ENCODE measurements around the gene VOPP1. TPM values are rescaled to one million over a fixed set of nuclear protein-coding genes. Genes with fewer than 3 reads are reported as not detected.

Gene VOPP1
- total RNA-seq, 5 donors from 2014 or later (not counting 1 experiment from before 2014, with no cell fraction given), result 84.0 to 106 (median 94.8) TPM

GRCh38 chr7:55500117-55500756 is 72.1 kb downstream of the VOPP1 start:
- Histone ChIP-seq H3K36me3 (ENCODE audit: control insufficient read depth in 2 of 2, extremely low read depth in 1 of 2, insufficient read depth in 1 of 2, low read length in 1 of 2) (peaks cover 9 to 38% of the 10 kb centered on the region in 2 donors), H3K4me1 (ENCODE audit: control insufficient read depth in 1 of 2, extremely low read depth in 1 of 2, insufficient read depth in 2 of 2, low read length in 2 of 2) (peaks cover 6 to 44% of the 10 kb centered on the region in 2 experiments), H3K27ac (ENCODE audit: low read length) (no peak overlapping the region), H3K9me3 (no peaks in the 10 kb centered on the region), H3K27me3 (replicated peaks in 1 of 2; ENCODE audit: control insufficient read depth in 2 of 2, extremely low read depth in 1 of 2, insufficient read depth in 2 of 2, low read length in 1 of 2) (no peaks in the 10 kb centered on the region), H3K4me3 (ENCODE audit: control insufficient read depth in 1 of 2, extremely low read depth in 1 of 2, low read length in 1 of 2) (no peak overlapping the region)
- POLR2A ChIA-PET, result no interaction called here
- Mint-ChIP-seq H3K27me3 (no peaks in the 10 kb centered on the region), H3K36me3 (peaks cover 32% of the 10 kb centered on the region), H3K4me3 (no peak overlapping the region), H3K9me3 (no peaks in the 10 kb centered on the region), H3K4me1 (peaks cover 48 to 81% (median 70%) of the 10 kb centered on the region in 3 donors), H3K27ac (peak overlapping the region; percentile 16 to 52)
- CTCF ChIA-PET, result interaction anchor here in 1 of 2 donors (0.6 kb wide), 1 partner anchor 220 kb away, joined by 3 read pairs; no protein-coding TSS in a partner anchor
- ATAC-seq (replicated peaks in 1 of 4), result no peak
- no peak for DNase-seq
- no CpG with 5 or more reads among the region's 7 CpGs for WGBS (ENCODE audit: insufficient coverage)

DNA sequence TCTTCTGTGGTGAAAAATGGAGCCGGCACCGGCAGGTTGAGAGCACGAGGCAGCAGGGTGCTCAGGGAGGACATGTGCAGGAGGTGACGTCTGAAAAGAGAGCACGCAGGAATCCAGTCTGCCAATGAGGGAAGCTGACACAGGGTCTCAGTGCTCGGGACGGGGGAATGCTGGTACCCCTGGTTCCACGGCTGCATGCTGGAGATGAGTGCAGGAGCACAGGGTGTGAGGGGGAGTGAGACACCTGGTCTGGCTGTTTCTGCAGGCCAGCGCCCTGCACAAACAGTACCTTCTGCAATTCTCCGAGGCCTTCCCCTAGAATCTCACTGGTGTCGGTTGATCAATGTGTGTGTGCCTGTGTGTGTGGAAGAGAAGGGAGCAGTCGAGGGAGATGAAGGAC is 72.7 kb downstream of the VOPP1 start:
- no peaks in the 10 kb centered on the region for H3K9me3 ChIP-seq
- 93% methylated on average over 10 of the region's 12 CpGs for WGBS (ENCODE audit: insufficient coverage)
- ATAC-seq (replicated peaks in 1 of 4) (no peak), DNase-seq (no peak)
- peaks cover 7 to 38% of the 10 kb centered on the region in 2 donors for H3K36me3 ChIP-seq (ENCODE audit: control insufficient read depth in 2 of 2, extremely low read depth in 1 of 2, insufficient read depth in 1 of 2, low read length in 1 of 2)
- no peaks in the 10 kb centered on the region for H3K9me3 Mint-ChIP-seq
- H3K4me1 ChIP-seq (ENCODE audit: control insufficient read depth in 1 of 2, extremely low read depth in 1 of 2, insufficient read depth in 2 of 2, low read length in 2 of 2), result peaks cover 6 to 44% of the 10 kb centered on the region in 2 experiments
- CTCF ChIA-PET, result no interaction called here
- peaks cover 31% of the 10 kb centered on the region for H3K36me3 Mint-ChIP-seq
- H3K27ac ChIP-seq (ENCODE audit: low read length), result no peak overlapping the region
- no peaks in the 10 kb centered on the region for H3K27me3 Mint-ChIP-seq
- H3K4me3 Mint-ChIP-seq, result no peak overlapping the region
- H3K27ac Mint-ChIP-seq, result peak overlapping the region in 1 of 2 donors; percentile 17
- peaks cover 43 to 79% (median 66%) of the 10 kb centered on the region in 3 donors for H3K4me1 Mint-ChIP-seq
- H3K27me3 ChIP-seq (replicated peaks in 1 of 2; ENCODE audit: control insufficient read depth in 2 of 2, extremely low read depth in 1 of 2, insufficient read depth in 2 of 2, low read length in 1 of 2), result no peaks in the 10 kb centered on the region
- no peak overlapping the region for H3K4me3 ChIP-seq (ENCODE audit: control insufficient read depth in 1 of 2, extremely low read depth in 1 of 2, low read length in 1 of 2)
- POLR2A ChIA-PET, result no interaction called here

- no peak overlapping the region for H3K4me3 Mint-ChIP-seq
- H3K27ac ChIP-seq (ENCODE audit: low read length), result peak overlapping the region; percentile 38
These were observed 73.5 kb downstream of the VOPP1 start for GRCh38 chr7:55498770-55499169.

DNA sequence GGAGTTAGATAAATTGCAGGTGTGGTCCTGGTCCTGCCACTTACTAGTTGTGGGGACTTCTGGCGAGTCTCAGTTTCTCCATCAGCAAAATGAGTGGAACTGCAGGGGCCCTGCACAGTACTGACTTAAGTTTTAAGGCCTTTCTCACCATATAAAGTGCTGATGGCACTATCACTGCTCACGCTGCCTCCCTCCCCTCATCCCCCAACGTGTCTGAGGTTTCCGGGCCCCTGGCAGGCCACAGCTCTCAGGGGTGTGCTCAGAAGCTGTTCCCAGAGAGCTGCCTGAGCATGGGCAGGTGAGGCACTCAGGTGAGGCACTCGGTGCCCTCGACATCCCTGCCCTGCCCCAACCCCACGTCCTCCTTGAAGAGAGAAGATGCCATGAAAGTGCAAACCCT is 74.2 kb downstream of the VOPP1 start:
- no peaks in the 10 kb centered on the region for H3K9me3 Mint-ChIP-seq
- peaks cover 39 to 70% (median 55%) of the 10 kb centered on the region in 3 donors for H3K4me1 Mint-ChIP-seq
- DNase-seq, result peak in 23 of 35 experiments; percentile 12 to 57 (median 30)
- no peaks in the 10 kb centered on the region for H3K27me3 ChIP-seq (replicated peaks in 1 of 2; ENCODE audit: control insufficient read depth in 2 of 2, extremely low read depth in 1 of 2, insufficient read depth in 2 of 2, low read length in 1 of 2)
- peak overlapping the region; percentile 32 to 84 for H3K27ac Mint-ChIP-seq
- no peak overlapping the region for H3K4me3 ChIP-seq (ENCODE audit: control insufficient read depth in 1 of 2, extremely low read depth in 1 of 2, low read length in 1 of 2)
- peak overlapping the region; percentile 39 for H3K27ac ChIP-seq (ENCODE audit: low read length)
- 31% methylated on average over 3 of the region's 7 CpGs for WGBS (ENCODE audit: insufficient coverage)
- H3K36me3 Mint-ChIP-seq, result peaks cover 28% of the 10 kb centered on the region
- ChIA-PET CTCF (no interaction called here), POLR2A (no interaction called here)
- no peaks in the 10 kb centered on the region for H3K9me3 ChIP-seq
- no peaks in the 10 kb centered on the region for H3K27me3 Mint-ChIP-seq
- peak; percentile 71 to 90 (median 78) for ATAC-seq (replicated peaks in 1 of 4)
- H3K4me3 Mint-ChIP-seq, result no peak overlapping the region
- peaks cover 3 to 37% of the 10 kb centered on the region in 2 experiments for H3K4me1 ChIP-seq (ENCODE audit: control insufficient read depth in 1 of 2, extremely low read depth in 1 of 2, insufficient read depth in 2 of 2, low read length in 2 of 2)
- peaks cover 7 to 45% of the 10 kb centered on the region in 2 donors for H3K36me3 ChIP-seq (ENCODE audit: control insufficient read depth in 2 of 2, extremely low read depth in 1 of 2, insufficient read depth in 1 of 2, low read length in 1 of 2)

More at GRCh38 chr7:55498770-55499169, 73.5 kb downstream of the VOPP1 start:
- Histone ChIP-seq H3K4me1 (ENCODE audit: control insufficient read depth in 1 of 2, extremely low read depth in 1 of 2, insufficient read depth in 2 of 2, low read length in 2 of 2) (peaks cover 5 to 40% of the 10 kb centered on the region in 2 experiments), H3K27me3 (replicated peaks in 1 of 2; ENCODE audit: control insufficient read depth in 2 of 2, extremely low read depth in 1 of 2, insufficient read depth in 2 of 2, low read length in 1 of 2) (no peaks in the 10 kb centered on the region), H3K4me3 (ENCODE audit: control insufficient read depth in 1 of 2, extremely low read depth in 1 of 2, low read length in 1 of 2) (no peak overlapping the region), H3K36me3 (ENCODE audit: control insufficient read depth in 2 of 2, extremely low read depth in 1 of 2, insufficient read depth in 1 of 2, low read length in 1 of 2) (peaks cover 7 to 45% of the 10 kb centered on the region in 2 donors), H3K9me3 (no peaks in the 10 kb centered on the region)
- H3K36me3 Mint-ChIP-seq, result peaks cover 27% of the 10 kb centered on the region
- DNase-seq (no peak), ATAC-seq (replicated peaks in 1 of 4) (no peak)
- ChIA-PET POLR2A (no interaction called here), CTCF (no interaction called here)
- no peaks in the 10 kb centered on the region for H3K27me3 Mint-ChIP-seq
- peak overlapping the region; percentile 32 to 84 for H3K27ac Mint-ChIP-seq
- H3K9me3 Mint-ChIP-seq, result no peaks in the 10 kb centered on the region
- 95% methylated on average over 4 of the region's 4 CpGs for WGBS (ENCODE audit: insufficient coverage)
- H3K4me1 Mint-ChIP-seq, result peaks cover 35 to 72% (median 58%) of the 10 kb centered on the region in 3 donors

- no peaks in the 10 kb centered on the region for H3K9me3 Mint-ChIP-seq
- ChIA-PET CTCF (no interaction called here), POLR2A (interaction anchor here in 1 of 2 donors (0.5 kb wide), 1 partner anchor 609 kb away, joined by 5 read pairs; no protein-coding TSS in a partner anchor)
- Histone ChIP-seq H3K36me3 (ENCODE audit: control insufficient read depth in 2 of 2, extremely low read depth in 1 of 2, insufficient read depth in 1 of 2, low read length in 1 of 2) (peaks cover 7 to 46% of the 10 kb centered on the region in 2 donors), H3K27ac (ENCODE audit: low read length) (no peak overlapping the region), H3K4me3 (ENCODE audit: control insufficient read depth in 1 of 2, extremely low read depth in 1 of 2, low read length in 1 of 2) (no peak overlapping the region), H3K9me3 (no peaks in the 10 kb centered on the region), H3K27me3 (replicated peaks in 1 of 2; ENCODE audit: control insufficient read depth in 2 of 2, extremely low read depth in 1 of 2, insufficient read depth in 2 of 2, low read length in 1 of 2) (no peaks in the 10 kb centered on the region), H3K4me1 (ENCODE audit: control insufficient read depth in 1 of 2, extremely low read depth in 1 of 2, insufficient read depth in 2 of 2, low read length in 2 of 2) (peaks cover 0 to 37% of the 10 kb centered on the region in 2 experiments)
- H3K36me3 Mint-ChIP-seq, result peaks cover 34% of the 10 kb centered on the region
- H3K27ac Mint-ChIP-seq, result peak overlapping the region in 1 of 2 donors; percentile 84
- H3K4me3 Mint-ChIP-seq, result no peak overlapping the region
- H3K27me3 Mint-ChIP-seq, result no peaks in the 10 kb centered on the region
- WGBS (ENCODE audit: insufficient coverage), result 95% methylated on average over 5 of the region's 7 CpGs
- DNase-seq, result no peak
- no peak for ATAC-seq (replicated peaks in 1 of 4)
- H3K4me1 Mint-ChIP-seq, result peaks cover 43 to 70% (median 51%) of the 10 kb centered on the region in 3 donors
These were observed 74.8 kb downstream of the VOPP1 start for GRCh38 chr7:55497521-55497920.

- no peaks in the 10 kb centered on the region for H3K9me3 ChIP-seq
- Mint-ChIP-seq H3K27me3 (no peaks in the 10 kb centered on the region), H3K4me3 (no peak overlapping the region), H3K9me3 (no peaks in the 10 kb centered on the region), H3K27ac (no peak overlapping the region), H3K4me1 (peaks cover 40 to 64% (median 45%) of the 10 kb centered on the region in 3 donors), H3K36me3 (peaks cover 31% of the 10 kb centered on the region)
- no peak for DNase-seq
- H3K27me3 ChIP-seq (replicated peaks in 1 of 2; ENCODE audit: control insufficient read depth in 2 of 2, extremely low read depth in 1 of 2, insufficient read depth in 2 of 2, low read length in 1 of 2), result no peaks in the 10 kb centered on the region
- H3K36me3 ChIP-seq (ENCODE audit: control insufficient read depth in 2 of 2, extremely low read depth in 1 of 2, insufficient read depth in 1 of 2, low read length in 1 of 2), result peaks cover 7 to 48% of the 10 kb centered on the region in 2 donors
- no peak overlapping the region for H3K27ac ChIP-seq (ENCODE audit: low read length)
- peaks cover 0 to 37% of the 10 kb centered on the region in 2 experiments for H3K4me1 ChIP-seq (ENCODE audit: control insufficient read depth in 1 of 2, extremely low read depth in 1 of 2, insufficient read depth in 2 of 2, low read length in 2 of 2)
- ChIA-PET POLR2A (no interaction called here), CTCF (interaction anchor here in 1 of 2 donors (0.6 kb wide), 1 partner anchor 31 kb away, joined by 3 read pairs; no protein-coding TSS in a partner anchor)
- H3K4me3 ChIP-seq (ENCODE audit: control insufficient read depth in 1 of 2, extremely low read depth in 1 of 2, low read length in 1 of 2), result no peak overlapping the region
- no peak for ATAC-seq (replicated peaks in 1 of 4)
- WGBS (ENCODE audit: insufficient coverage), result 97% methylated on average over 8 of the region's 9 CpGs
These were observed 75.4 kb downstream of the VOPP1 start for GRCh38 chr7:55496906-55497305.
